Esophagus squamous epithelium (tissue), 4 donors: Measurements from ENCODE around the gene FAM168A.

Experiments used
- CTCF ChIP-seq, 6 experiments: fragments of 450-650 bp in 4 of 6; fragments of 200-600 bp in 2 of 6; sonication (generic) in 2 of 6; IDR thresholded peaks; one replicate each; pipeline ENCODE4 v1.5.1; 2016 to 2019; ENCODE audit warnings: antibody characterized with exemption in 6 of 6, mild to moderate bottlenecking in 4 of 6, moderate library complexity in 4 of 6
- POLR2A ChIP-seq, 4 donors: fragments of 450-650 bp; IDR thresholded peaks; one replicate each; pipeline ENCODE4 v1.6.1; 2017; ENCODE audit warnings: antibody characterized with exemption in 4 of 4, mild to moderate bottlenecking in 4 of 4, moderate library complexity in 3 of 4

GRCh38 chr11:73391665-73392064 is 206.2 kb downstream of the FAM168A start:
- no peak for TF ChIP-seq CTCF (IDR thresholded peaks at IDR 0.05)
- TF ChIP-seq POLR2A (IDR thresholded peaks at IDR 0.05): no peak
